WTC11 (cell line): ENCODE data around the gene FAHD2A. TPM values are rescaled to one million over a fixed set of nuclear protein-coding genes. Genes with fewer than 3 reads are reported as not detected.

Source experiments
- ATAC-seq: fragments of 200-7000 bp; cut with Tn5 transposase; 2 replicates; pipeline ENCODE4 v1.10.0; 2021; ENCODE audit warnings: mild to moderate bottlenecking, moderate library complexity
- CTCF ChIA-PET: fragments of 300-600 bp; sonication (Branson Sonifier 250); formaldehyde crosslinking; loops from one replicate; lab custom pipeline; 2021; ENCODE audit warnings: antibody characterized with exemption; lab: Charles Lee
- POLR2A ChIA-PET: fragments of 350-600 bp; sonication (Branson Sonifier 250); formaldehyde crosslinking; loops from one replicate; lab custom pipeline; 2021; ENCODE audit warnings: antibody characterized with exemption; lab: Charles Lee
- DNase-seq: peaks from one replicate; pipeline ENCODE4 v3.0.0; 2021; ENCODE audit warnings: low spot score
- H3K27ac Mint-ChIP-seq: 2 replicates; pipeline ENCODE4 v1.8.0; 2021; ENCODE audit warnings: mixed read lengths
- H3K27me3 Mint-ChIP-seq: 2 replicates; pipeline ENCODE4 v1.8.0; 2021; ENCODE audit warnings: low read depth, mild to moderate bottlenecking, moderate library complexity, mixed read lengths
- H3K36me3 Mint-ChIP-seq: 2 replicates; pipeline ENCODE4 v1.8.0; 2021; ENCODE audit warnings: mixed read lengths
- H3K4me1 Mint-ChIP-seq: 2 replicates; pipeline ENCODE4 v1.8.0; 2022; ENCODE audit warnings: mixed read lengths
- H3K4me3 Mint-ChIP-seq: 2 replicates; pipeline ENCODE4 v1.8.0; 2021; ENCODE audit warnings: mild to moderate bottlenecking, moderate library complexity, mixed read lengths
- H3K9me3 Mint-ChIP-seq: 2 replicates; pipeline ENCODE4 v1.8.0; 2021; ENCODE audit warnings: mixed read lengths
- ATF3 ChIP-seq: sonication (generic); formaldehyde crosslinking; conservative IDR thresholded peaks from 2 replicates; pipeline ENCODE4 v1.8.1; 2022; ENCODE audit warnings: mild to moderate bottlenecking, missing genetic modification reagents
- E2F5 ChIP-seq: sonication (generic); formaldehyde crosslinking; IDR thresholded peaks from 2 replicates; pipeline ENCODE4 v1.8.1; 2022; ENCODE audit warnings: mild to moderate bottlenecking, moderate library complexity, missing genetic modification reagents
- EMX1 ChIP-seq: fragments of 250-450 bp; sonication (Bioruptor Pico); IDR thresholded peaks from 2 replicates; pipeline ENCODE4 v1.8.0; 2021; ENCODE audit warnings: mild to moderate bottlenecking
- GABPB1 ChIP-seq: sonication (generic); formaldehyde crosslinking; IDR thresholded peaks from 2 replicates; pipeline ENCODE4 v1.8.1; 2023; ENCODE audit warnings: mild to moderate bottlenecking, missing genetic modification reagents
- MXD4 ChIP-seq: fragments of 250-450 bp; sonication (Bioruptor Pico); IDR thresholded peaks from 2 replicates; pipeline ENCODE4 v1.8.0; 2021; ENCODE audit warnings: mild to moderate bottlenecking, moderate library complexity, borderline replicate concordance
- OVOL2 ChIP-seq: fragments of 250-450 bp; sonication (Bioruptor Pico); IDR thresholded peaks from 2 replicates; pipeline ENCODE4 v1.9.0; 2021; ENCODE audit warnings: mild to moderate bottlenecking, borderline replicate concordance
- PRDM15 ChIP-seq: sonication (generic); formaldehyde crosslinking; IDR thresholded peaks from 2 replicates; pipeline ENCODE4 v1.8.0; 2022; ENCODE audit warnings: missing genetic modification reagents
- RORB ChIP-seq: fragments of 250-450 bp; sonication (Bioruptor Pico); IDR thresholded peaks from 2 replicates; pipeline ENCODE4 v1.9.0; 2021; ENCODE audit warnings: mild to moderate bottlenecking
- SMAD3 ChIP-seq: sonication (generic); formaldehyde crosslinking; IDR thresholded peaks from 2 replicates; pipeline ENCODE4 v1.8.0; 2022; ENCODE audit warnings: missing genetic modification reagents, mild to moderate bottlenecking, borderline replicate concordance
- SMAD4 ChIP-seq: sonication (generic); formaldehyde crosslinking; IDR thresholded peaks from 2 replicates; pipeline ENCODE4 v1.8.0; 2022; ENCODE audit warnings: mild to moderate bottlenecking, missing genetic modification reagents
- STAT6 ChIP-seq: sonication (generic); formaldehyde crosslinking; conservative IDR thresholded peaks from 2 replicates; pipeline ENCODE4 v1.8.1; 2023; ENCODE audit warnings: mild to moderate bottlenecking, low read depth, missing genetic modification reagents, moderate library complexity
- TEAD4 ChIP-seq: sonication (generic); formaldehyde crosslinking; IDR thresholded peaks from 2 replicates; pipeline ENCODE4 v1.8.0; 2022; ENCODE audit warnings: mild to moderate bottlenecking, missing genetic modification reagents
- USF2 ChIP-seq: sonication (generic); formaldehyde crosslinking; IDR thresholded peaks from 2 replicates; pipeline ENCODE4 v1.8.1; 2023; ENCODE audit warnings: mild to moderate bottlenecking, missing genetic modification reagents, moderate library complexity
- ZBTB21 ChIP-seq: sonication (generic); formaldehyde crosslinking; IDR thresholded peaks from 2 replicates; pipeline ENCODE4 v1.8.1; 2023; ENCODE audit warnings: mild to moderate bottlenecking, missing genetic modification reagents, borderline replicate concordance
- ZNF121 ChIP-seq: sonication (generic); formaldehyde crosslinking; IDR thresholded peaks from 2 replicates; pipeline ENCODE4 v1.8.0; 2023; ENCODE audit warnings: missing genetic modification reagents
- ZNF219 ChIP-seq: sonication (generic); formaldehyde crosslinking; IDR thresholded peaks from 2 replicates; pipeline ENCODE4 v1.8.0; 2023; ENCODE audit warnings: missing genetic modification reagents, mild to moderate bottlenecking, borderline replicate concordance
- ZNF423 ChIP-seq: fragments of 250-450 bp; sonication (Bioruptor Pico); IDR thresholded peaks from 2 replicates; pipeline ENCODE4 v2.1.2; 2022; ENCODE audit warnings: mild to moderate bottlenecking, moderate library complexity
- ZNF671 ChIP-seq: fragments of 250-450 bp; sonication (Bioruptor Pico); IDR thresholded peaks from 2 replicates; pipeline ENCODE4 v1.8.0; 2021; ENCODE audit warnings: mild to moderate bottlenecking
- total RNA-seq: library from RNA; stranded (reverse); gene quantifications from 3 replicates; pipeline ENCODE4 v1.2.3, GENCODE V29; 2021

FAHD2A gene
- total RNA-seq, 1 experiment from 2014 or later = 47.9 TPM

GRCh38 chr2:95391641-95392310, 10.7 kb upstream of the FAHD2A start:
- Mint-ChIP-seq H3K4me1 (peaks cover under 1% of the 10 kb centered on the region; the same call in 1 of the 2 replicates), H3K27ac (no peak overlapping the region), H3K4me3 (no peak overlapping the region), H3K36me3 (no peaks in the 10 kb centered on the region), H3K9me3 (no peaks in the 10 kb centered on the region), H3K27me3 (peaks cover 19% of the 10 kb centered on the region)
- ChIA-PET POLR2A (no interaction called here), CTCF (interaction anchor here (1.2 to 1.5 kb wide), 2 partner anchors 12 to 46 kb away, joined by 3 to 4 read pairs; no protein-coding TSS in a partner anchor)
- no peak for TF ChIP-seq PRDM15
- no peak for TF ChIP-seq ZBTB21 (CRISPR knock-in tag)
- 0 out of 2 replicates have a peak, but pooled peaks have one; percentile 12 for TF ChIP-seq USF2 (CRISPR knock-in tag)
- no peak for TF ChIP-seq GABPB1 (CRISPR knock-in tag)
- ATAC-seq (no peak), DNase-seq (no peak)

GRCh38 chr2:95392320-95392719, 10.2 kb upstream of the FAHD2A start:
- ATAC-seq (no peak), DNase-seq (no peak)
- TF ChIP-seq SMAD3 (CRISPR knock-in tag) = no peak
- TF ChIP-seq EMX1 (CRISPR knock-in tag) = no peak
- no peak for TF ChIP-seq ZNF219 (CRISPR knock-in tag)
- no peak for TF ChIP-seq MXD4 (CRISPR knock-in tag)
- TF ChIP-seq ZNF671 (CRISPR knock-in tag) = no peak
- no peak for TF ChIP-seq TEAD4 (CRISPR knock-in tag)
- TF ChIP-seq ATF3 (CRISPR knock-in tag) = no peak
- no peak for TF ChIP-seq RORB
- TF ChIP-seq OVOL2 (CRISPR knock-in tag) = no peak
- no peak for TF ChIP-seq E2F5 (CRISPR knock-in tag)
- TF ChIP-seq SMAD4 (CRISPR knock-in tag) = no peak
- TF ChIP-seq ZNF121 = no peak
- no peak for TF ChIP-seq ZNF423
- no peak for TF ChIP-seq STAT6
- CTCF ChIA-PET = interaction anchor here (0.6 to 1.8 kb wide), 7 partner anchors 9 to 161 kb away, joined by 3 to 9 read pairs (median 4); partner anchors contain the start of gene FAHD2A
- Mint-ChIP-seq H3K27me3 (peaks cover 25% of the 10 kb centered on the region), H3K27ac (no peak overlapping the region), H3K4me3 (no peak overlapping the region), H3K36me3 (no peaks in the 10 kb centered on the region), H3K4me1 (peaks cover 6% of the 10 kb centered on the region), H3K9me3 (no peaks in the 10 kb centered on the region)
- POLR2A ChIA-PET = no interaction called here
